B cell (primary cell): ENCODE data around the gene HDAC10.

ENCODE experiments used
- EZH2 ChIP-seq: IDR thresholded peaks from 2 replicates; pipeline ENCODE4 v1.6.1; 2012; ENCODE audit warnings: borderline replicate concordance, low read depth, mild to moderate bottlenecking, moderate library complexity, low read length; ENCODE audit not compliant: insufficient read depth, poor library complexity, severe bottlenecking
- TF ChIP-seq, protein P1 (sequence below): fragments of 200-600 bp; IDR thresholded peaks from one replicate; pipeline ENCODE4 v1.8.0; 2022; ENCODE audit warnings: antibody characterized with exemption, mild to moderate bottlenecking

DNA sequence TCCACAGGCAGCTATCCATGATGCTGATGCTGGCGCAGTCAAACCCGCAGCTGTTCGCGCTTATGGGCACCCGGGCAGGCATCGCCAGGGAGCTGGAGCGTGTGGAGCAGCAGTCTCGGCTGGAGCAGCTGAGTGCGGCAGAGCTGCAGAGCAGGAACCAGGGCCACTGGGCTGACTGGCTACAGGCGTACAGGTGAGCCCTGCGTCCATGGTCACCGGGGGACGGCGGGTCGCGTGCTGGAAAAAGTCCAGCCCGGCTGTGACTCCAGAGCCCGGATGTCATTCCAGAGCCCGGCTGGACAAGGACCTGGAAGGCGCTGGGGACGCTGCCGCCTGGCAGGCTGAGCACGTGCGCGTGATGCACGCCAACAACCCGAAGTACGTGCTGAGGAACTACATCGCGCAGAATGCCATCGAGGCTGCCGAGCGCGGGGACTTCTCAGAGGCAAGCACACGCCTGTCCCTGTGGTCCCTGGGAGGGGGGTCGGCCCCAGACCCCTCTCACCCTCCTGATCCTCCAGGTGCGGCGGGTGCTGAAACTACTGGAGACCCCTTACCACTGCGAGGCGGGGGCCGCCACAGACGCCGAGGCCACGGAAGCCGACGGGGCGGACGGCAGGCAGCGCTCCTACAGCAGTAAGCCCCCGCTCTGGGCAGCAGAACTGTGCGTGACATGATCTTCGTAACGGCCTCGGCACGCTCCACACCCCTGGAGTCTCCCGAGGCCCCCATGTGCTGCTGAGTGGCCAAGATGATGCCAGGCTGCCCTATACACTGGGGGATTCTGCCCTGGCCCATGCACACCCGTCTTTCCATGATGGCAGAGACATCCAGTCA, 34.2 kb downstream of the HDAC10 start:
- TF ChIP-seq, protein P1, sequence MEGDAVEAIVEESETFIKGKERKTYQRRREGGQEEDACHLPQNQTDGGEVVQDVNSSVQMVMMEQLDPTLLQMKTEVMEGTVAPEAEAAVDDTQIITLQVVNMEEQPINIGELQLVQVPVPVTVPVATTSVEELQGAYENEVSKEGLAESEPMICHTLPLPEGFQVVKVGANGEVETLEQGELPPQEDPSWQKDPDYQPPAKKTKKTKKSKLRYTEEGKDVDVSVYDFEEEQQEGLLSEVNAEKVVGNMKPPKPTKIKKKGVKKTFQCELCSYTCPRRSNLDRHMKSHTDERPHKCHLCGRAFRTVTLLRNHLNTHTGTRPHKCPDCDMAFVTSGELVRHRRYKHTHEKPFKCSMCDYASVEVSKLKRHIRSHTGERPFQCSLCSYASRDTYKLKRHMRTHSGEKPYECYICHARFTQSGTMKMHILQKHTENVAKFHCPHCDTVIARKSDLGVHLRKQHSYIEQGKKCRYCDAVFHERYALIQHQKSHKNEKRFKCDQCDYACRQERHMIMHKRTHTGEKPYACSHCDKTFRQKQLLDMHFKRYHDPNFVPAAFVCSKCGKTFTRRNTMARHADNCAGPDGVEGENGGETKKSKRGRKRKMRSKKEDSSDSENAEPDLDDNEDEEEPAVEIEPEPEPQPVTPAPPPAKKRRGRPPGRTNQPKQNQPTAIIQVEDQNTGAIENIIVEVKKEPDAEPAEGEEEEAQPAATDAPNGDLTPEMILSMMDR: no peak
- no peak for TF ChIP-seq EZH2
